Measurements from ENCODE around the gene MB21D2.
"Not testable (repeated sequence)": the region's sequence is repeated elsewhere in the genome, so short reads cannot be mapped to it uniquely, and the experiment has no call there.

Gene MB21D2, protein sequence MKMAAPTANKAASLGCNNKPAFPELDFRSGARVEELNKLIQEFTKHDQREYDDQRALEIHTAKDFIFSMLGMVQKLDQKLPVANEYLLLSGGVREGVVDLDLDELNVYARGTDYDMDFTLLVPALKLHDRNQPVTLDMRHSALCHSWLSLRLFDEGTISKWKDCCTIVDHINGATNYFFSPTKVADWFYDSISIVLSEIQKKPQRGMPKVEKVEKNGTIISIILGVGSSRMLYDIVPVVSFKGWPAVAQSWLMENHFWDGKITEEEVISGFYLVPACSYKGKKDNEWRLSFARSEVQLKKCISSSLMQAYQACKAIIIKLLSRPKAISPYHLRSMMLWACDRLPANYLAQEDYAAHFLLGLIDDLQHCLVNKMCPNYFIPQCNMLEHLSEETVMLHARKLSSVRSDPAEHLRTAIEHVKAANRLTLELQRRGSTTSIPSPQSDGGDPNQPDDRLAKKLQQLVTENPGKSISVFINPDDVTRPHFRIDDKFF

DNA sequence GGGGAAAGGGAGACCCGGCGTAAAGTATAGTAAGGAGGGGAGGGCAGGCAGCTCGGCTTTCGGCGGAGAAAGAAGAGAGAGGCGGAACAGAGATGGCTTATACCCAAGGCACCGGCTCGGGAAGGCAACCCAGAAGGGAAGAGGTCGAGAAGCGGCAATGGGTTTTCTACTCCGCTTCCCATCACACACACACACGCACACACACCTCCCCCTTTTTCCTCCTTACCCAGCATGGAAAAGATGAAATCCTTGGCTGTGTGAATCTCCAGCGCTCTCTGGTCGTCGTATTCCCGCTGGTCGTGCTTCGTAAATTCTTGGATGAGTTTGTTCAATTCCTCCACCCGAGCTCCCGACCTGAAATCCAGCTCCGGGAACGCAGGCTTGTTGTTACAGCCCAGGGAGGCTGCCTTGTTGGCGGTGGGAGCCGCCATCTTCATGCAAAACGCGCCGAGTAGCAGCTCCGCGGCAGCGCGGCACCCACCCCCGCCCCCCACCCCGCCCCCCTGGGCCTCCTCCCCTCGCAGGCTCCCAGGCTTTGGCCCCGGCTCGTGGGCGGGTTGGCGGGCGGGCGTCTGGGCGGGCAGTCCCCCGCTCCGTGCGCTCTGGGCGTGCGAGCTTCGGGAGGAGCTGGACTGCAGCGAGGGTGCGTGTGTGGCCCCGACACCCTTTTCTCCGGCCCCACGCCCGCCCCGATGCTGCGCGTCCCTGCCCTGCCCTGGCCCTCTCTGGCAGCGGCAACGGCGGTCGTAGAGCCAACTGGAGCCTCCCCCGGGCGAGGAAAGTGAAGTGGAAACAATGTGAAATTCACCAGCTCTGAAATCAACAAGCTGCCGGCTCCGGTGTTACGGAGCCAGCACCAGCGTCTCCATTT is at the start of gene MB21D2:
Gene MB21D2, minus strand, starts transcription at position 453 of the 871 bp plus-strand sequence. Its CDS starts 16 bp downstream, at position 437.
- DNase-seq, result no peak

DNA sequence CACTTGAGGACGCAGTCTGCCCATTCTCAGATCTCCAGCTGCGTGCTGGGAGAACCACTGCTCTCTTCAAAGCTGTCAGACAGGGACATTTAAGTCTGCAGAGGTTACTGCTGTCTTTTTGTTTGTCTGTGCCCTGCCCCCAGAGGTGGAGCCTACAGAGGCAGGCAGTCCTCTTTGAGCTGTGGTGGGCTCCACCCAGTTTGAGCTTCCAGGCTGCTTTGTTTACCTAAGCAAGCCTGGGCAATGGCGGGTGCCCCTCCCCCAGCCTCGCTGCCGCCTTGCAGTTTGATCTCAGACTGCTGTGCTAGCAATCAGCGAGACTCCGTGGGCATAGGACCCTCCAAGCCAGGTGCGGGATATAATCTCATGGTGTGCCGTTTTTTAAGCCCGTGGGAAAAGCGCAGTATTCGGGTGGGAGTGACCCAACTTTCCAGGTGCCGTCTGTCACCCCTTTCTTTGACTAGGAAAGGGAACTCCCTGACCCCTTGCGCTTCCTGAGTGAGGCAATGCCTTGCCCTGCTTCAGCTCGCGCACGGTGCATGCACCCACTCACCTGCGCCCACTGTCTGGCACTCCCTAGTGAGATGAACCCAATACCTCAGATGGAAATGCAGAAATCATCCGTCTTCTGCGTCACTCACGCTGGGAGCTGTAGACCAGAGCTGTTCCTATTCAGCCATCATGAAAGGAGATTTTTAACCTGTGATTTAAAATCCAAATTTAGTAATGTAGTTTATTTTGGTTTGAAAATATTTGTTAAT is 47.5 kb upstream of the MB21D2 start:
- not testable (repeated sequence) for DNase-seq

DNA sequence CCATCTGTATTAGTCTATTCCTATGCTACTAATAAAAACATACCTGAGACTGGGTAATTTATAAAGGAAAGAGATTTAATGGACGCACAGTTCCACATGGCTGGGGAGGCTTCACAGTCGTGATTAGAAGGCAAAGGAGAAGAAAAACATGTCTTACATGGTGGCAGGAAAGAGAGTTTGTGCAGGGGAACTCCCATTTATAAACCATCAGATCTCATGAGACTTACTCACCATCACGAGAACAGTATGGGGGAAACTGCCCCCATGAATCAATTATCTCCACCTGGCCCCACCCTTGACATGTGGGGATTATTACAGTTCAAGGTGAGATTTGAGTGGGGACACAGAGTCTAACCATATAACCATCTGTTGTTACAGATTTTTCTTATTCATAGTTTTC is 42.1 kb upstream of the MB21D2 start:
- no peak for DNase-seq

DNA sequence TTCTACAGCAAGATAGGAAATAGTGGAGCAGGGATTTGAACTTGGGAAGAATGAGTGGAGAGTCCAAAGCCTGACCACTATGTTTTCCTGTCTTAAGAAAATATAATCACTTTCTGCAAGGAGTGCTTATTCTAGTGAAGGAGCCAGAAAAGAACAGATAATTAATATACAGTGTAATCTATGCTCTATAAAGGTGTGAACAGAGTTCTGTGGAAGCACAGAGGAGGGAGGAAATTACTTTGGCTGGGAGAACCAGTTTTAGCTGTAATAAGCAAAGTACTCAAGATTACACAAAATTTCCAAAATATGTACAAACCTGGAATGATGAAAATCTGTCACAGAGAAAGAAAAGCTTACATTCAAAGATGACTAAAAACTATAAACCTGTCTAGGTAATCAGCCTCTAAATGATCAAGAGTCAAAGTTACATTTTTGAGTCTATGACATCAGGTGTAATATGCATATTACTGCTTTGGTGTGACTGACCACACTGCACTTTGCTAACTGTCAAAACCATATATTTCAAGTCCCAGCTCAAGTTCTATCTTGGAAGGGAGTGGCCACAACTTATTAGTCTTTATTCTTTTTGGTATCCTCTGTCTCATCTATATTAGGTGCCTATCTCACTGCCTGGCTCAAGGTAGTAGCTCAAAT is 40.7 kb upstream of the MB21D2 start:
- no peak for DNase-seq

DNA sequence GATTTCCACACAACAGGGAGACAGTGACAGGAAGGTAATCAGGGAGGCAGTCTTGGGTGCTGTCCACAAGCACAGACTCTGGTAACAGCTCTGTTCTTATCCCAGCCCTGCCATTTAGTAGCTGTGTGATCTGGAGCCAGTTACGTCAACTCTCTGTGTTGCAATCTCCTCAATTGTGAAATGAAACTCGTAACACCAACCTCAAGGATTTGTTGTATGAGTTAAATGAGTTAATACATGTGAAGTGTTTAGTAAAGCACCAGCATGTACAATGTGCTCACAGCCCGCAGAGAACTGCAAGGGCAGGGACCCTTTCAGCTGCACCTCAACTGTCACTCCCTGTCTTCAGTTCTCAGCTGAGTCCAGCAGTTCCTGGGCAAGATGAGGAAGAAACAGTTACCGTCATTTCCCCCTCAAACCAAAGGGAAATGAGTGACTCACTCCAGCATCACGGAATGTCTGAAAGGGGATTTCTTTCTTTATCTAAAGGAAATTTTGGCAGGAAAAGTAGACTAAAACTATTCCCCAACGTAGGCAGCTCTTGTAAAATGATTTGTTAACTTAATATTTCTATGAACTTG is 39.9 kb upstream of the MB21D2 start:
- no peak for DNase-seq

DNA sequence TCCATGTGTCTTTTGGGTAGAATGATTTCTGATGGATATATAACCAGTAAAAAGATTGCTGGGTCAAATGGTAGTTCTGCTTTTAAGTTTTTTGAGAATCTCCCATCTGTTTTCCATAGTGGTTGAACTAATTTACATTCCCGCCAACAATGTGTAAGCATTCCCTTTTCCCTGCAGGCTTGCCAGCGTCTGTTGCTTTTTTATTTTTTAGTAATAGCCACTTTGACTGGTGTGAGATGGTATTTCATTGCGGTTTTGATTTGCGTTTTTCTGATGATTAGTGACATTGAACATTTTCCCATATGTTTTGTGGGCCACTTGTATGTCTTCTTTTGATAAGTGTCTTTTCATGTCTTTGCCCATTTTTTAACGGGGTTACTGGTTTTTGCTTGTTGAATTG is 36.3 kb upstream of the MB21D2 start:
- DNase-seq, result no peak

DNA sequence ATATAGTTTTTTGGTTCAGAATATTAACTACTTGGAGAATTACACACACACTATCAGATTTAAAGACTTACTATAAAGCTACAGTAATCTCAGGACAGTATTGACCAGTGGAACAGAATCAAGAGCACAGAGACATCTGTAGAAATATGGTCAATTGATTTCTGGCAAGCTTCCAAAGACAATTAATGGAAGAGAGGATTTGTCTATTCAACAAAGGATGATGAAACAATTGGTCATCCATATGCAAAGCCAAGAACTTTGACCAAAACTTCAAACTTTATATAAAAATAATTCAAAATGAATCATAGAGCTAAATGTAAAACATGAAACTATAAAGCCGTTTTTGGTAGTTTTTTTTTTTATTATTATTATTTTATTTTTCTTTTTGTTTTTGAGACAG is 29.8 kb upstream of the MB21D2 start:
- no peak for DNase-seq

DNA sequence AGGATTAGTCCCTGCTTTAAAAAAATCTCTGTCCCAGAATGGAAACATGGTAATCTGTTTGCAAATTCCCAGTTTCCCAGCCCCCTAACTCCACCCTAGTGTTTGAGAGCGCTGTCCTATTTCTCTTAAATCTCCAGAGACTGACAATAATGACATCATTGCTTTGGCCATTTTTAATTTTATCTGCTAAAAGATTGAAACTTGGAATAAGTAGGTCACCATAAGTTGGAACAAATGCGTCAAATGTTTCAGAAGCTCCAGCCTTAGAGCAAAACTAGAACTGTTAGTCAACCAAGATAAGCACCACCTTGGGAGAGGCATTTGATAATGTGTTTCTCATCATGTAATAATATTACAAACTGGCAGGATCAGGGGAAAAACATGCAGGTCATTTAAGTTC is 25.7 kb upstream of the MB21D2 start:
- DNase-seq, result no peak

DNA sequence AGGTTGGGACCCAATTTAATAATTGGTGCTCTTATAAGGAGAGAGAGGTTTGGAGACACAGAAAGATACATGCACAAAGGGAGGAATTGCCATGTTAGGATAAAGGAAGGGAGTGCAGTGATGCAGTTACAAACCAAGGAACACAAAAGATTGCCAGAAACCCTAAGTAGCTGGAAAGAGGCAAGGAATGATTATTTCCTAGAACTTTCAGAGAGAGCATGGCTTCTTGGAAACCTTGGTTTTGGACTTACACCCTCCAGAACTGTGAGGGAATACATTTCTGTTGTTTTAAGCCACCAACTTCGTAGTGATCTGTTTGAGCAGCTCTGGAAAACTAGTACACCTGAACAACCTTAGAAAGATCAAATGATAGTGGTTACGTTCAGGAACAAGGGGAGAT is 25.0 kb upstream of the MB21D2 start:
- DNase-seq, result no peak

DNA sequence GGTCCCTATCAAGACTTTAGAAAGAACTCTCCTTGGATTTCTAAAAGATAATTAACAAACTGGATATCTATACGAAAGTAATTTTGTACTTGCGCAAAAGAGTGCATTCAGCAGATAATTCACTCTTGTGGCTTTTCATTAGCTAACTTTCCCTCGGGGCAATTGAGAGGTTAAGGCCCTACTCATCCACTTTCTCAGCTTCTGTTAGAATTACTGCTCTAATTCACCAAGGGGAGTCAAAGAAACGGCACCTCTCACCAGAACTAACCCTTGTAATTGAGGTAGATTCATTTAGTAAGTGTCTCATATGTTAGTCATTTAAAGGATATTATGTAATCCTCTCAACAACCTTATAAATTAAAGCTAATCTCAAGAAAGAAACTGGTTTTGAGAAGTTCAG is 22.5 kb upstream of the MB21D2 start:
- DNase-seq, result no peak

DNA sequence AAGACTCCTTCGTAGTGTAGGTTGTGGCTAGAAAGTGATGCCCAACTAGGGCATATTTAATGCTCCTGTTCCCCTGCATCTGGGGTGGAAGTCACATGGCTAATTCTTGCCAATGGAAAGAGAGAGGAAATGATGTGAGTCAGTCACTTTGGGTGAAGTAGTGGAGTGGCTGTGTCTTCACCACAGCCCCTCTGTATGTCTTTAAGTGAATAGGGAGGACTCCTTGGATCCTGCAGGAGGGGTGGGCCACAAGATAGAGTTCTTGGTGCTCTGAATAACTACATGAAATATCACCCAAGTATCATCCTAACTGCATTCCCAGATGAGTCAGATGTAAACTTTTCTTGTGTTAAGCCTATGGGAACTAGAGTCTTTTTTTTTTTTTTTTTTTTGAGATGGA is 17.8 kb upstream of the MB21D2 start:
- no peak for DNase-seq

DNA sequence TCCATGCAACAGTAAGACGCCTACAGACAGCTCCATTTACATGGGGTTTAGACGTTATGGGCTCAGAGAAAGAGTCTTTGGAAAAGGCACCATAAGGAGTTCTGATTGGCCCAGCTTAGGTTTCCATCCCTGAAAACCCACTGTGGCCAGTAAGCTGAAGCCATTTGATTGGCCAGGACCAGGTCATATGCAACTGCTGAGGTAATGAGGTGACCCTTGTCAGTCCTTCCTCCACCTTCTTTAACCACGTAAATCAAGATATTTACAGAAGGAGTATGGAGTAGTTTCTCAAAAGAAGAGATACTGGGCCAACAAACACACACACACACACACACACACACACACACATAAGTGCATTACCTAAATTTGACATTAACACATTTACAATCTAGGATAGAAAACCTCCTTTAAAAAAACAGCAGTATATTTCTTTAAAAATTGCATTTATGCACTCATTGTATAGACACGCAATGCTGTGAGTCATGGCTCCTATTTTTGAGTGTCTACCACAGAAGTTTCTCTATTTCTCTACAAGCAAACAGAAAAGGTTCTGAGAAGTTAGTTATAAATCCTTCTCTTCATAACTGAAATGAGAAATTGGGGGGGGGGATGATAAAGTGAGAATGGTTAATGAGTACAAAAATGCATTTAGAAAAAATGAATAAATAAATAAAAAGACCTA is 16.3 kb upstream of the MB21D2 start:
- no peak for DNase-seq

DNA sequence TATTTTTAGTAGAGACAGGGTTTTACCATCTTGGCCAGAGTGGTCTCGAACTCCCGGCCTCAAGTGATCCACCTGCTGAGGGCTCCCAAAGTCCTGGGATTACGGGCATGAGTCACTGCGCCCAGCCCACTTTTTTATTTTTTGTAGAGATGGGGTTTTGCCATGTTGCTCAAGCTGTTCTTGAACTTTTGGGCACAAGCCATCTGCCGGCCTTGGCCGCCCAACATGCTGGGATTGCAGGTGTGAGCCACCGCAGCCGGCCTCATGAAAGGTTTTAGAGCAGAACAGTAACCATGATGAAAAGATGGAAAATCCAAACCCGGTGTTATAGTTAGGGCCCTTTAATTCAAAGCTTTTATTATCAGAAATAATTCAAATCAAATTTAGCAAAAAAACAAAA is 15.6 kb upstream of the MB21D2 start:
- no peak for DNase-seq

DNA sequence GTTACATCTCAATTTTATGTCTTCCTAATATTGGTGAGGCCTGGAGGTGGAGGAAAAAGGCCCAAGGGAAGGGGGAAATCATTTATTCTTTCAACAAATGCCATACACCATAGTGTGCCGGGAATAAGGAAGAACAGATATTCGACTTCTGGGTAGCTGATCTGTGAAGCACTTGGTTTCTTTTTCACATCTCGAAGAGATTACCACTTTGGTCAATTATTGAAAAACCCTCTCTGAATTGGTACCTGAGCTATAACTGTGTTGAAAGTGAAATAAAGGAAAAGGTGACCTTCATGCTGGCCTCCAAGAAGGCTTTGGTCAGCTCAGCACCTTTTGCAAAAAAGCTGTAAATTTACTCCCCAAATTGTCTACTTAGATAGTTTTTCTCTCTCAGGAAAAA is 14.2 kb upstream of the MB21D2 start:
- DNase-seq, result no peak

DNA sequence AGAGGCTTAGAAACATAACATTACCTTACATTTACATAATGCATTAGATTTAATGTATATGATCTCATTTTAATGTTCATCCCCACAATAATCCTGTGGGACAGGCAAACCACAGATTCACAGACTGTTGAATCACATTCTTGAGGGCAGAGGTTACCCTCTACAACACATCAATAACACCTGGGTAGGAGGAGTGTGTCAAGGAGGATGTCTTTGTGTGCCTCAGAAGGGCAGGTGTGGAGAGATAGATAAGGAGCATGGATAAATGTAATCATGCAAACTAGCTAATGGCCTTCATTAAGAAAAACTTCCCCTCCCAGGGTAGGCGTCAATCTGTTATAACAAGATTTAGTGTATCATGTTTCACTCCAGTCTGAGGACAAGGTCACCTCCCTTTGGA is 12.9 kb upstream of the MB21D2 start:
- DNase-seq, result no peak

DNA sequence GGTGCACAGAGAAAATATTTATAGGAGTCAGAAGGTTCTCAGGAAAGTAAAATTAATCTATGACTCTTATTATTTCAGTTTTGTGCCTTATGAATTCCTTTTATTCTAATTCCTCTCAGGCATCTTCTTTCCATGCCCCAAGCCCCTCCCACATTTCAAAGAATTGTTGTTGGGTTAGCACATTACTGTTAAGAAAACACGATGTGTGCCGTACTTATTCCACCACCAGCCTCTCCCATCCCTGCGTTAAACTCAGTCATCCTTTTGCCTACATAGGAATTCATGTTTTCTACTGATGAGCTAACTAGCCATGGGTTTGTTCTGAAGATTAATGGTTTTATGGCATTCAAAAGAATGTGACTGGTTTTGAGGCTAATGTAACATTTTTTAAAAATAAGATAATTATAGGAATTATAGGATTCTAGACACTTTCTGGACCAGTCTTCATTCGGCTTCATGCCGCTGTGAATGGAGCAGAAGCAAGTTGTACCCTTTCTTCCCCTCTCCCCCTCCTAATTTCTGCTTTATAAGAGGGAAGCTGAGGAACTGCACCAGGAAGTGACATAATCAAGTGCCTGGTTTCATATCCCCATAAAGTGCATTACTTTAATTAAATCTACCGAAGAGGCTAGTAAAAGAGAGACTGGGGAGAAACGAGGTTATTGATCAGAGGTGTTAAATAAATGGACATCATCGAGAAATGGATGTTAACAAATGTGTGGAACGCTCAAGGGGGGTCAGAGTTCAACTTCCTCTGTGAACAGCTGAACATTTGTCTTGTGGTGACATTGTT is 12.3 kb upstream of the MB21D2 start:
- DNase-seq, result no peak

DNA sequence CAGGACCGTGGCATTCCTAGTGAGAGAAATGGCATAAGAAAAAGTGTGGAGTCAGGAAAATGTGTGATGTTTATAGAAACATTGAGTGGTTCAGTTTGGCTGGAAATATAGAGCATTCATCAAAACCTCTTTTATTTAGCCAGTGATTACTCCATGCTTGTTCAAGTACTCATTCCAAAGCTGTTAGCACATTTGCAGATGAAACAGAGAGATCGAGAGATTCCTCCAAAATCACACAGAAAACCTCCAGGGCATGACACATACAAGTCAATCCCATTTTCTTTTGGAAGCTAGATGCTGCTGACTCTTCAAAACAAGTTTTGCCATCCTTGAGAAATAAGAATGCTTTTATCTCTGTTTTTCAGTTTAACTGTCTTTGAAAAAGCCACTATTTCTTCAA is 11.5 kb upstream of the MB21D2 start:
- no peak for DNase-seq

DNA sequence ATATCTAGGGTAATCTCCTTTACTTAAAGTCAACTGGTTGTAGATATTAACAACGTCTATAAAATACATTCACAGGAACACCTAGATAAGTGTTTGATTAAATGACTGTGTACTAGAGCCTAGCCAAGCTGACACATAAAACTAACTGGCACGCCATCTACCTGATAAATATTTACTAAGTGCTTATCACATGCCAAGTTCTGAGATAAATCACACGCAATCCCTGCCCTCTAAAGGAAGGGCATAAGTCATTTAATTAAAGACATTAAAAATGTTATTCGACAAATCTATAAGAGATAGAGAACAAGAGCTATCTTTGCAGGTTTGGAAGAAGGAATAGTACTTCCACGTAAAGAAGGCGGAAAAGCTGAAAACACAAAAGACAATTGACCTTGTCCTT is 11.1 kb upstream of the MB21D2 start:
- no peak for DNase-seq

DNA sequence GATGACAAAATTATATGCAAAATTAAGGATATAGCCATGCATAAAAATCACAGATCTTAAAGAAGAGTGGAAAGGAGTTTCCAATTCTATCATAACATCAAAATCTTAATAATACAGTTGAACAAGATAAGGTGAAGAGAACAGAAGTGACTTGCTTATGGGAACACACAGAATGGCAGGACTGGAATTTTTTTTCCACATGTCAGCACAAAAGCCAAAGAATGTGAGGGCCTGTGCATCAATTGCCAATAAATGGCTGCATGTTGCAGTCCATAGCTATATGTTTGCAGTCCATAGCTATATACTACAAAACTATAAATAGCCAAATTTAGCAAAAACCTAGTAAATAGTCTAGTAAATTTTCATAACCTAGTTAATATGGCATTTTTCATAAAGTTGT is 10.4 kb upstream of the MB21D2 start:
- no peak for DNase-seq

DNA sequence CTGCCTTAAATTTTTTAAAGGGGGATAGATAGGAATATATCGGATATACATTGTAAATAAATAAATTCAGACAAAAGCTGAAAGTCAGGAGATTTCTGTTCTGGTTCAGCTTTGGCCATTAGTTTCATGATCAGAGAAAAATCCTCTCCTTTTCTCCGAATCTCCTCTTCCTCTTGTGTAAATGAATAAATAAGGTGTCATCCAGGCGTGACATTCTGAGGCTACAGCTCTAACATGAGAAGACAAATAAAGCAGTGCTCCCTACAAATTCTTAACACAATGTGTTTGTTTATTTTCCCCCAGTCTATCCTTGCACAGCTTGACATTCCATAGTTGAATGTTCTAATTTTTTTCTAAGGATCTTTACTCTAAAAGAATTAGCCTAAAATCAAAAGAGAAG is 9.4 kb upstream of the MB21D2 start:
- no peak for DNase-seq

DNA sequence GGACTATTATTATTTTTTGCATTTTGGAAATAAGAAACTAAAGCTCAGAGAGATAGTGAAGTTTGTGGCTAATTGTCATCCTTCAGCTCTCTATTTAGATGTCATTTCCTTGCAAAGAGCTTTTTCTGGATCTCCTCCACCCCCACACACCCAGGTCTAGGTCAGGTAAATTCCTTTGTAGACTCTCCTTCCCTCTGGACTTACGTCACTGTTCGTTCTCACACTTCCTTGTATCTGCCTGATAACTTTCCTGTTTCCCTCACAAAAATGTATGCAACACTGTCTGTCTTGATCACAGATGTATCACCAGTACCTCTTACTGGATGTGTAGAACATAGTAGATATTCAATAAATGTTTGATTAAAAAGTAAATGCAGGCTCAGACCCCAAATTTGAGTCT is 6.1 kb upstream of the MB21D2 start:
- DNase-seq, result no peak
